ENCODE data around the gene ARID4A.
"Not testable (repeated sequence)": the region's sequence is repeated elsewhere in the genome, so short reads cannot be mapped to it uniquely, and the experiment has no call there.

ARID4A gene

GRCh38 chr14:58362272-58362671 lies 63.9 kb downstream of the ARID4A start:
- H3K36me3 Mint-ChIP-seq = peaks cover 22 to 38% of the 10 kb centered on the region in 2 donors
- not testable (repeated sequence) for ATAC-seq (replicated peaks); H3K4me3 Mint-ChIP-seq; H3K4me1 Mint-ChIP-seq; H3K27ac Mint-ChIP-seq; H3K27me3 Mint-ChIP-seq; H3K9me3 Mint-ChIP-seq; DNase-seq

- H3K27me3 Mint-ChIP-seq = no peaks in the 10 kb centered on the region
- H3K4me3 Mint-ChIP-seq = no peak overlapping the region
- H3K27ac Mint-ChIP-seq = no peak overlapping the region
- peak; percentile 61 to 62 for ATAC-seq (replicated peaks)
- peaks cover 4 to 5% of the 10 kb centered on the region in 2 donors for H3K4me1 Mint-ChIP-seq
- no peaks in the 10 kb centered on the region for H3K9me3 Mint-ChIP-seq
- peaks cover 27 to 45% of the 10 kb centered on the region in 2 donors for H3K36me3 Mint-ChIP-seq
- no peak for DNase-seq
Observed at GRCh38 chr14:58362798-58363412, 64.5 kb downstream of the ARID4A start.

GRCh38 chr14:58364316-58364715 lies 66.0 kb downstream of the ARID4A start:
- DNase-seq (no peak), ATAC-seq (replicated peaks) (no peak)
- no peaks in the 10 kb centered on the region for H3K9me3 Mint-ChIP-seq
- H3K4me3 Mint-ChIP-seq = no peak overlapping the region
- no peaks in the 10 kb centered on the region for H3K27me3 Mint-ChIP-seq
- H3K36me3 Mint-ChIP-seq = peaks cover 32 to 53% of the 10 kb centered on the region in 2 donors
- no peak overlapping the region for H3K27ac Mint-ChIP-seq
- H3K4me1 Mint-ChIP-seq = peaks cover 7 to 9% of the 10 kb centered on the region in 2 donors

- DNase-seq (no peak), ATAC-seq (replicated peaks) (no peak)
- H3K27me3 Mint-ChIP-seq = no peaks in the 10 kb centered on the region
- no peaks in the 10 kb centered on the region for H3K9me3 Mint-ChIP-seq
- peaks cover 7 to 9% of the 10 kb centered on the region in 2 donors for H3K4me1 Mint-ChIP-seq
- H3K27ac Mint-ChIP-seq = peak overlapping the region; percentile 59
- H3K4me3 Mint-ChIP-seq = no peak overlapping the region
- H3K36me3 Mint-ChIP-seq = peaks cover 30 to 55% of the 10 kb centered on the region in 2 donors
Observed at GRCh38 chr14:58367296-58367695, 68.9 kb downstream of the ARID4A start.

GRCh38 chr14:58368956-58369355 lies 70.6 kb downstream of the ARID4A start:
- DNase-seq = no peak
- ATAC-seq (replicated peaks) = no peak
- Mint-ChIP-seq H3K36me3 (peaks cover 30 to 55% of the 10 kb centered on the region in 2 donors), H3K27ac (no peak overlapping the region), H3K4me3 (no peak overlapping the region), H3K9me3 (no peaks in the 10 kb centered on the region), H3K4me1 (peaks cover 7 to 9% of the 10 kb centered on the region in 2 donors), H3K27me3 (no peaks in the 10 kb centered on the region)

- H3K27ac Mint-ChIP-seq = no peak overlapping the region
Observed at GRCh38 chr14:58376791-58377190, 78.4 kb downstream of the ARID4A start.

GRCh38 chr14:58390830-58391229 lies 92.5 kb downstream of the ARID4A start:
- no peak for ATAC-seq (replicated peaks)
- H3K36me3 Mint-ChIP-seq = peaks cover 1 to 5% of the 10 kb centered on the region in 2 donors
- no peaks in the 10 kb centered on the region for H3K27me3 Mint-ChIP-seq
- H3K9me3 Mint-ChIP-seq = no peaks in the 10 kb centered on the region
- DNase-seq = no peak
- peaks cover 0 to 5% of the 10 kb centered on the region in 2 donors for H3K4me1 Mint-ChIP-seq
- H3K27ac Mint-ChIP-seq = no peak overlapping the region
- no peak overlapping the region for H3K4me3 Mint-ChIP-seq

More at GRCh38 chr14:58376791-58377190, 78.4 kb downstream of the ARID4A start:
- Mint-ChIP-seq H3K27me3 (no peaks in the 10 kb centered on the region), H3K4me1 (peaks cover 0 to 5% of the 10 kb centered on the region in 2 donors), H3K36me3 (peaks cover 32 to 48% of the 10 kb centered on the region in 2 donors), H3K9me3 (no peaks in the 10 kb centered on the region), H3K4me3 (no peak overlapping the region)
- DNase-seq (no peak), ATAC-seq (replicated peaks) (no peak)

- no peak overlapping the region for H3K27ac Mint-ChIP-seq
- peak overlapping the region; percentile 74 to 88 for H3K4me3 Mint-ChIP-seq
Observed at GRCh38 chr14:58395562-58395811, 97.1 kb downstream of the ARID4A start.

GRCh38 chr14:58395812-58396788 lies 97.7 kb downstream of the ARID4A start, which contains the start of gene TOMM20L:
Gene TOMM20L, plus strand, starts transcription at chr14:58395930. Its CDS starts 28 bp downstream, at chr14:58395958.
- Mint-ChIP-seq H3K27me3 (no peaks in the 10 kb centered on the region), H3K4me3 (peak within 1 kb of the TSS; percentile 85 to 88), H3K27ac (peak within 1 kb of the TSS; percentile 91), H3K36me3 (peaks cover 3 to 15% of the 10 kb centered on the region in 2 donors), H3K9me3 (no peaks in the 10 kb centered on the region), H3K4me1 (peaks cover 3 to 13% of the 10 kb centered on the region in 2 donors)
- ATAC-seq (replicated peaks) (peak; percentile 94 to 95), DNase-seq (peak; percentile 75)

More at GRCh38 chr14:58395562-58395811, 97.1 kb downstream of the ARID4A start:
- DNase-seq (no peak), ATAC-seq (replicated peaks) (no peak)
- peaks cover 3 to 13% of the 10 kb centered on the region in 2 donors for H3K4me1 Mint-ChIP-seq
- H3K9me3 Mint-ChIP-seq = no peaks in the 10 kb centered on the region
- no peaks in the 10 kb centered on the region for H3K27me3 Mint-ChIP-seq
- peaks cover 3 to 11% of the 10 kb centered on the region in 2 donors for H3K36me3 Mint-ChIP-seq

- H3K27ac Mint-ChIP-seq = no peak overlapping the region
- DNase-seq (no peak), ATAC-seq (replicated peaks) (no peak)
- H3K27me3 Mint-ChIP-seq = no peaks in the 10 kb centered on the region
- H3K4me1 Mint-ChIP-seq = peaks cover 3 to 13% of the 10 kb centered on the region in 2 donors
- H3K9me3 Mint-ChIP-seq = no peaks in the 10 kb centered on the region
- H3K4me3 Mint-ChIP-seq = no peak overlapping the region
- H3K36me3 Mint-ChIP-seq = peaks cover 6 to 22% of the 10 kb centered on the region in 2 donors
Observed at GRCh38 chr14:58397156-58397555, 98.8 kb downstream of the ARID4A start.

- Mint-ChIP-seq H3K27me3 (no peaks in the 10 kb centered on the region), H3K4me3 (no peak overlapping the region), H3K4me1 (peaks cover 3 to 13% of the 10 kb centered on the region in 2 donors), H3K36me3 (peaks cover 6 to 28% of the 10 kb centered on the region in 2 donors), H3K27ac (no peak overlapping the region), H3K9me3 (no peaks in the 10 kb centered on the region)
- ATAC-seq (replicated peaks) = no peak
- DNase-seq = no peak
Observed at GRCh38 chr14:58398495-58398894, 100.1 kb downstream of the ARID4A start.

GRCh38 chr14:58398895-58399294 lies 100.5 kb downstream of the ARID4A start:
- peaks cover 6 to 28% of the 10 kb centered on the region in 2 donors for H3K36me3 Mint-ChIP-seq
- peaks cover 3 to 13% of the 10 kb centered on the region in 2 donors for H3K4me1 Mint-ChIP-seq
- no peaks in the 10 kb centered on the region for H3K9me3 Mint-ChIP-seq
- no peak overlapping the region for H3K4me3 Mint-ChIP-seq
- no peak overlapping the region for H3K27ac Mint-ChIP-seq
- DNase-seq = no peak
- ATAC-seq (replicated peaks) = no peak
- H3K27me3 Mint-ChIP-seq = no peaks in the 10 kb centered on the region

- Mint-ChIP-seq H3K9me3 (no peaks in the 10 kb centered on the region), H3K27me3 (no peaks in the 10 kb centered on the region), H3K4me1 (peaks cover 0 to 2% of the 10 kb centered on the region in 2 donors), H3K27ac (no peak overlapping the region), H3K36me3 (peaks cover 15 to 33% of the 10 kb centered on the region in 2 donors), H3K4me3 (no peak overlapping the region)
- DNase-seq (no peak), ATAC-seq (replicated peaks) (no peak)
Observed at GRCh38 chr14:58401587-58401986, 103.2 kb downstream of the ARID4A start.

- H3K27ac Mint-ChIP-seq = no peak overlapping the region
- DNase-seq (no peak), ATAC-seq (replicated peaks) (no peak)
- H3K36me3 Mint-ChIP-seq = peaks cover 28 to 31% of the 10 kb centered on the region in 2 donors
- no peaks in the 10 kb centered on the region for H3K27me3 Mint-ChIP-seq
- H3K9me3 Mint-ChIP-seq = no peaks in the 10 kb centered on the region
- H3K4me3 Mint-ChIP-seq = no peak overlapping the region
- H3K4me1 Mint-ChIP-seq = no peaks in the 10 kb centered on the region
Observed at GRCh38 chr14:58408681-58409215, 110.4 kb downstream of the ARID4A start.

All from stimulated activated naive B cell treated with anti-CD40 and anti-IgM and Interleukin-4, amounts not matched to agents 10 μg/mL and 1 μg/mL and 100 μg/mL, for 72 hours (primary cell).